22Rv1 (cell line): Measurements from ENCODE around the gene SARDH.

Experiments
- CTCF ChIP-seq: fragments of 450-650 bp; IDR thresholded peaks from 2 replicates; pipeline ENCODE4 v1.5.1; 2017; ENCODE audit warnings: mild to moderate bottlenecking
- ZFX ChIP-seq: fragments of 450-650 bp; IDR thresholded peaks from 2 replicates; pipeline ENCODE4 v1.6.1; 2017; ENCODE audit warnings: antibody characterized with exemption, borderline replicate concordance

GRCh38 chr9:133637451-133638055 lies 100.6 kb downstream of the SARDH start:
- TF ChIP-seq CTCF: no peak
- no peak for TF ChIP-seq ZFX
